VCaP (cell line): ENCODE measurements around the gene GORASP2.

Source experiments
- H3K27ac ChIP-seq: fragments of 450-650 bp; 2 replicates; pipeline ENCODE4 v1.5.1; 2017
- CTCF ChIP-seq: fragments of 450-650 bp; conservative IDR thresholded peaks from 2 replicates; pipeline ENCODE4 v1.5.1; 2017; ENCODE audit warnings: mild to moderate bottlenecking, moderate library complexity

The GORASP2 gene

DNA sequence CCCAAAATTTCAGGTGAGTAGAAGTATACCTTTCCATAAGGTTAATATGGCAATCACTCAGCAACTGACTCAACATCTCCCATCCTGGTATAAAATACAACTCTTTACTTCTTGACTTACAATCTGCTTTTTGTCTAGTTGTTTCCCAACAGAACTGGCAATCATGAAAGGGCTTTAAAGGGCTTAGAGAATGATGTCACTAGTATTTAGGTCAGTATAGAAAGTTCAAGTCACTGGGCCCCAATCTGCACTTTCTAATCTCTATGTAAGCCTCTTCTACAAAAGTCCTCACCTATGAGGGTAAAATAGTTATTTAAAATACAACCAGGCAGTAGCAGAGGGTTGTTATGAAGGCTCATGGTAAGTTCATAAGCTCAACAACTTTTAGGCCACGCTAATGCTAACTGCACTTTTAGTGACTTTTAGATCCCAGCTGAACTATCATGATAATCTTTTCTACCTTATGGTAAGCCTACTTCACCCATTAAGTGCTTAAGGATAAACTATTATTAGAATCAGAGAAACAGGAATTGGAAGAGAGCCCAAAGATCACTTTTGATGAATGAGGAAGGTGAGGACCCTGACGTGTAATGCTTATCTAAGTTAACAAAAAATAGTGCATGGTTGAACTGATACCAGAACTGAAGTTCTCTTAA lies 79.6 kb downstream of the GORASP2 start:
- no peak for TF ChIP-seq CTCF
- no peak overlapping the region for H3K27ac ChIP-seq

DNA sequence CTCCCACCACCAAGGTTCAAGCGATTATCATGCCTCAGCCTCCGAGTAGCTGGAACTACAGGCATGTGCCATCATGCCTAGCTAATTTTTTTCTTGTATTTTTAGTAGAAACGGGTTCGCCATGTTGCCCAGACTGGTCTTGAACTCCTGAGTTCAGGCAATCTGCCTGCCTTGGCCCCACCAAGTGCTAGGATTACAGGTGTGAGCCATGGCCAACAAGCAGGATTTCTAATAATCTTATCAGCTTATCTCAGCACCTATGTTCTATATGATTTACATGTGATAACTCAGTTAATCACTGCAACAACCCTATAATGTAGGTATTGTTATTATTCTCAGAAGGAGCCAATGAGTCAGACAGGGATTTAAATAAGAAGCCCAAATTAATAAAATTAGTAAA lies 80.3 kb downstream of the GORASP2 start:
- no peak for TF ChIP-seq CTCF
- no peak overlapping the region for H3K27ac ChIP-seq

DNA sequence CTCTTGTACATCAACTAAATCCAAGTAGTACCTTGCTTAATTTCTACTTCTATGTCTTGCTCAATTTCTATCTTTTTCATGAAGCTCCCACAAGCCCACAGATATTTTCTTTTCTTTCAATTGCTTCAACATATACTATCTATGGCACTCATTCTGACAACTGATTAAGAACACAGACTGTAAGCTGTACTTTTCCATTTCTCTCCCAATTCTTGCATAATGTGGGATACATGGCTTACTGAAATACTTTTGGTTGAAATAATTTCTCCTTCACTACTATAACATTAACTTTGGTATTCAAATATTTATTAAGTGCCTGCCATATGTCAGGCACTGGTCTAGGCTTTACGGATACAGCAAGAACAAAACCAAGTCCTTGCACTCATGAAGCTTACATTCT lies 84.8 kb downstream of the GORASP2 start:
- no peak for TF ChIP-seq CTCF
- H3K27ac ChIP-seq = no peak overlapping the region

DNA sequence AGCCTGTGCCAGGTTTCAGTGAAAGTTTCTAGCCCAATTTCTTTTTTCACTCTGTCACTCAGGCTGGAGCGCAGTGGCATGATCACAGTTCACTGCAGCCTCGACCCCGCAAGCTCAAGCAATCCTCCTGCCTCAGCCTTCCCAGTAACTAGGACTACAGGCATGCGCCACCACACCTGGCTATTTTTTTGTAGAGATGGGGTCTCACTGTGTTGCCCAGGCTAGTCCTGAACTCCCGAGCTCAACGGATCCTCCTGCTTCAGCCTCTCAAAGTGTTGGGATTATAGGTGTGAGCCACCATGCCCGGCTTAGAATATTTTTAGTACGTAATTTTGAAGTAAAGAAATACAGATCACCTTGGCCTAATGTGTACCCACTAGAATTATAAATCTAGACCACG lies 87.1 kb downstream of the GORASP2 start:
- TF ChIP-seq CTCF = no peak
- H3K27ac ChIP-seq = no peak overlapping the region
